ENCODE data around the gene LEFTY1.
A peak's percentile ranks its signal among the peaks of the same experiment; 100 is the strongest.

Gene LEFTY1

GRCh38 chr1:225926551-225927113, 37.7 kb upstream of the LEFTY1 start:
- DNase-seq (ENCODE audit: insufficient read length): no peak
- no peak for TF ChIP-seq POLR2A (IDR thresholded peaks at IDR 0.05; ENCODE audit: low read depth, low read length)
- no peak for TF ChIP-seq TAF1 (IDR thresholded peaks at IDR 0.05; ENCODE audit: borderline replicate concordance, low read depth, low read length)
- TF ChIP-seq POLR2AphosphoS5 (IDR thresholded peaks at IDR 0.05; ENCODE audit: low read depth, low read length): no peak
- FAIRE-seq: no peak

- TF ChIP-seq POLR2A (IDR thresholded peaks at IDR 0.05; ENCODE audit: low read depth, low read length) (peak; percentile 93), TAF1 (IDR thresholded peaks at IDR 0.05; ENCODE audit: borderline replicate concordance, low read depth, low read length) (peak; percentile 82), POLR2AphosphoS5 (IDR thresholded peaks at IDR 0.05; ENCODE audit: low read depth, low read length) (peak; percentile 88)
- FAIRE-seq (peak; percentile 94), DNase-seq (ENCODE audit: insufficient read length) (peak; percentile 99)
These were observed 35.0 kb upstream of the LEFTY1 start, which contains the start of gene PYCR2 for GRCh38 chr1:225923692-225924555. TSS of gene PYCR2 (minus strand) at chr1:225924250. CDS start at chr1:225924110, 140 bp downstream.

GRCh38 chr1:225923381-225923691, 34.4 kb upstream of the LEFTY1 start:
- TF ChIP-seq POLR2AphosphoS5 (IDR thresholded peaks at IDR 0.05; ENCODE audit: low read depth, low read length): no peak
- no peak for TF ChIP-seq POLR2A (IDR thresholded peaks at IDR 0.05; ENCODE audit: low read depth, low read length)
- no peak for TF ChIP-seq TAF1 (IDR thresholded peaks at IDR 0.05; ENCODE audit: borderline replicate concordance, low read depth, low read length)
- FAIRE-seq (no peak), DNase-seq (ENCODE audit: insufficient read length) (no peak)

GRCh38 chr1:225921734-225922709, 33.1 kb upstream of the LEFTY1 start:
- TF ChIP-seq POLR2A (IDR thresholded peaks at IDR 0.05; ENCODE audit: low read depth, low read length): no peak
- no peak for TF ChIP-seq POLR2AphosphoS5 (IDR thresholded peaks at IDR 0.05; ENCODE audit: low read depth, low read length)
- TF ChIP-seq TAF1 (IDR thresholded peaks at IDR 0.05; ENCODE audit: borderline replicate concordance, low read depth, low read length): no peak
- DNase-seq (ENCODE audit: insufficient read length): no peak
- no peak for FAIRE-seq

GRCh38 chr1:225919906-225920305, 31.0 kb upstream of the LEFTY1 start:
- DNase-seq (ENCODE audit: insufficient read length): no peak
- TF ChIP-seq POLR2A (IDR thresholded peaks at IDR 0.05; ENCODE audit: low read depth, low read length) (no peak), POLR2AphosphoS5 (IDR thresholded peaks at IDR 0.05; ENCODE audit: low read depth, low read length) (no peak)
- no peak for FAIRE-seq

- TF ChIP-seq POLR2A (IDR thresholded peaks at IDR 0.05; ENCODE audit: low read depth, low read length) (no peak), TAF1 (IDR thresholded peaks at IDR 0.05; ENCODE audit: borderline replicate concordance, low read depth, low read length) (no peak), POLR2AphosphoS5 (IDR thresholded peaks at IDR 0.05; ENCODE audit: low read depth, low read length) (no peak)
- no peak for DNase-seq (ENCODE audit: insufficient read length)
- no peak for FAIRE-seq
These were observed 29.3 kb upstream of the LEFTY1 start for GRCh38 chr1:225918280-225918679.

- DNase-seq (ENCODE audit: insufficient read length) (no peak), FAIRE-seq (no peak)
- TF ChIP-seq POLR2A (IDR thresholded peaks at IDR 0.05; ENCODE audit: low read depth, low read length) (no peak), TAF1 (IDR thresholded peaks at IDR 0.05; ENCODE audit: borderline replicate concordance, low read depth, low read length) (no peak), POLR2AphosphoS5 (IDR thresholded peaks at IDR 0.05; ENCODE audit: low read depth, low read length) (no peak)
These were observed 28.6 kb upstream of the LEFTY1 start for GRCh38 chr1:225917536-225917935.

GRCh38 chr1:225917101-225917500, 28.2 kb upstream of the LEFTY1 start:
- FAIRE-seq: no peak
- TF ChIP-seq POLR2AphosphoS5 (IDR thresholded peaks at IDR 0.05; ENCODE audit: low read depth, low read length) (no peak), TAF1 (IDR thresholded peaks at IDR 0.05; ENCODE audit: borderline replicate concordance, low read depth, low read length) (no peak), POLR2A (IDR thresholded peaks at IDR 0.05; ENCODE audit: low read depth, low read length) (no peak)
- no peak for DNase-seq (ENCODE audit: insufficient read length)

GRCh38 chr1:225915538-225915991, 26.6 kb upstream of the LEFTY1 start:
- TF ChIP-seq TAF1 (IDR thresholded peaks at IDR 0.05; ENCODE audit: borderline replicate concordance, low read depth, low read length): no peak
- TF ChIP-seq POLR2A (IDR thresholded peaks at IDR 0.05; ENCODE audit: low read depth, low read length): no peak
- TF ChIP-seq POLR2AphosphoS5 (IDR thresholded peaks at IDR 0.05; ENCODE audit: low read depth, low read length): no peak
- FAIRE-seq (no peak), DNase-seq (ENCODE audit: insufficient read length) (no peak)

- DNase-seq (ENCODE audit: insufficient read length) (no peak), FAIRE-seq (no peak)
- no peak for TF ChIP-seq TAF1 (IDR thresholded peaks at IDR 0.05; ENCODE audit: borderline replicate concordance, low read depth, low read length)
- TF ChIP-seq POLR2A (IDR thresholded peaks at IDR 0.05; ENCODE audit: low read depth, low read length): no peak
- TF ChIP-seq POLR2AphosphoS5 (IDR thresholded peaks at IDR 0.05; ENCODE audit: low read depth, low read length): no peak
These were observed 26.0 kb upstream of the LEFTY1 start for GRCh38 chr1:225914947-225915346.

- TF ChIP-seq POLR2A (IDR thresholded peaks at IDR 0.05; ENCODE audit: low read depth, low read length) (no peak), TAF1 (IDR thresholded peaks at IDR 0.05; ENCODE audit: borderline replicate concordance, low read depth, low read length) (no peak), POLR2AphosphoS5 (IDR thresholded peaks at IDR 0.05; ENCODE audit: low read depth, low read length) (no peak)
- no peak for FAIRE-seq
- DNase-seq (ENCODE audit: insufficient read length): no peak
These were observed 25.4 kb upstream of the LEFTY1 start for GRCh38 chr1:225914391-225914790.

Measured in GM12892 (cell line).